ENCODE data around the gene TBC1D10A. TPM values are rescaled to one million over a fixed set of nuclear protein-coding genes. Genes with fewer than 3 reads are reported as not detected.

The TBC1D10A gene
- total RNA-seq, 2 experiments from 2014 or later = 20.5 to 21.1 TPM

DNA sequence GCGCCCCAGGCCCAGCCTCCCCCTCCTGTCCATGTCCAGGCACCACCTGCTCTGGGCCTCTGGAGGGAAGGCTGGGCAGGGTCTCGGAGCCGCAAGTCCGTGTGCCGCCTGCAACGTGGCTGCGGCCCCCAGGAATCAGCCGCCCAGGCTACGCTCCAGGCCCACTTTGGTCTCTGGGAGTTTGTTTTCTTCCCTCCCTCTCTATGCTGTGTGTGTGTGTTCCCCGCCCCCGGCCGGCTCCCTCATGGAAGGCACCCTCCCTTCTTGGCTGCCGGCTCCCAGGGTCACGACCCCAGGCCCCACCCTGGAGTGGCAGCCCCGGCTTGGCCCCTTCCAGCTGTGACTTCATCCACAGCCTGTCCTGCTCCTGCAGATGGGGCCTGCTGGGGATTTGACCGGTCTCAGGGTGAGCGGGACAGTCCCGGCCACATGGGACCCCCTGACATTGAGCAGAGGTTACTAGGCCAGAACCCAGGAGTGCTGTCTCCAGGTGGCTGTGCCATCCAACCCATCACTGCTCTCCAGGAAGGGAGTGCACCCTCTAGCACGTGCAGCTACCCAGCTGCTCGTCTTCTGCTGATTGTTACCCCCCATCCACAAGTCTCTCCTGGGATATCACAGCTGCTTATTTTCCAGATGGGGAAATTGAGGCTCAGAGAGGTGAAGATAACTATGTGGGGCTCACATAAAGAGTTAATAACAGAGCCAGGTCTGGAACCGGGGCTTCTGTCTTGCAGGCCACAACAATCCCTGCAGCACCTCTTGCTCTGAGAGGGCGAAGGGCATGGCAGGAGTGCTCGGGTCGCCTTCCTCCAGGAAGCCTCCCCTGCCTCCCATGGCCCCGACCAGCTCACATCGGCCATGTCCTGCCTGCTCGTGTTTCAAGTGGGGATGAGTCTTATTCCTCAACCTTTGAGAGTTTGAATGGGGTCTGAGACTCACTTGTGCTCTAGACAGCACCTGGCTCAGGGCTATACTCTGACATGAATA is 77.4 kb downstream of the TBC1D10A start:
- Mint-ChIP-seq H3K36me3 (ENCODE audit: low read depth) (peaks cover 22% of the 10 kb centered on the region), H3K4me1 (ENCODE audit: low read depth) (peaks cover 71% of the 10 kb centered on the region), H3K27me3 (peaks cover 1% of the 10 kb centered on the region), H3K27ac (peak overlapping the region; percentile 75), H3K4me3 (no peak overlapping the region), H3K9me3 (no peaks in the 10 kb centered on the region)
- DNase-seq = no peak
- no peak for ATAC-seq
- ChIA-PET CTCF (interaction anchor here (1.3 to 2.5 kb wide), 6 partner anchors 14 to 146 kb away, joined by 3 to 10 read pairs (median 4); partner anchors contain the start of gene RNF215), POLR2A (interaction anchor here (0.6 to 1.7 kb wide), 4 partner anchors 22 to 141 kb away, joined by 3 to 4 read pairs (median 4); no protein-coding TSS in a partner anchor)
- TF ChIP-seq, protein P1, sequence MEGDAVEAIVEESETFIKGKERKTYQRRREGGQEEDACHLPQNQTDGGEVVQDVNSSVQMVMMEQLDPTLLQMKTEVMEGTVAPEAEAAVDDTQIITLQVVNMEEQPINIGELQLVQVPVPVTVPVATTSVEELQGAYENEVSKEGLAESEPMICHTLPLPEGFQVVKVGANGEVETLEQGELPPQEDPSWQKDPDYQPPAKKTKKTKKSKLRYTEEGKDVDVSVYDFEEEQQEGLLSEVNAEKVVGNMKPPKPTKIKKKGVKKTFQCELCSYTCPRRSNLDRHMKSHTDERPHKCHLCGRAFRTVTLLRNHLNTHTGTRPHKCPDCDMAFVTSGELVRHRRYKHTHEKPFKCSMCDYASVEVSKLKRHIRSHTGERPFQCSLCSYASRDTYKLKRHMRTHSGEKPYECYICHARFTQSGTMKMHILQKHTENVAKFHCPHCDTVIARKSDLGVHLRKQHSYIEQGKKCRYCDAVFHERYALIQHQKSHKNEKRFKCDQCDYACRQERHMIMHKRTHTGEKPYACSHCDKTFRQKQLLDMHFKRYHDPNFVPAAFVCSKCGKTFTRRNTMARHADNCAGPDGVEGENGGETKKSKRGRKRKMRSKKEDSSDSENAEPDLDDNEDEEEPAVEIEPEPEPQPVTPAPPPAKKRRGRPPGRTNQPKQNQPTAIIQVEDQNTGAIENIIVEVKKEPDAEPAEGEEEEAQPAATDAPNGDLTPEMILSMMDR (IDR thresholded peaks at IDR 0.05) = no peak
- intact Hi-C loops (cut with micrococcal nuclease) = loop anchor here (5.0 kb wide), 1 partner anchor 72 kb away; no protein-coding TSS in a partner anchor

DNA sequence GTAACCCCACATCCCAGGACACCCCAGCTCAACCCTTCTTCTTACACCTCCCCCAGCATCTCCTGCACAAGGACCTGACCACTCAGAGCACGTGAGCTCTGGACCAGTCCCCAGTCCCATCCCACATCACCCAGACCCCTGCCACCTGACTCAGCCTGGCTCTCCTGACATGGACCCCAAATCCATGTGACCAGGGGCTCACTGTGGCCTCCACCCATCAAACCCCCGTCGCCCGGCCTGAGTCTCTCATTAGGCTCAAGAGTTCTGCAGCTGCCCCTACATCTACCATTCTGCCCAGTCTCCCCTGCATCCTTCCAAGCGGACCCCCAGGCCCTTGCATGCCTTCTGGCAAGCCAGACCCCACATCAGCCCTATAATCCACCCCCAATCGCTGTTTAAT is 78.3 kb downstream of the TBC1D10A start:
- ATAC-seq (no peak), DNase-seq (no peak)
- TF ChIP-seq, protein P1 (IDR thresholded peaks at IDR 0.05) = no peak
- H3K4me3 Mint-ChIP-seq = peak overlapping the region; percentile 24
- peak overlapping the region; percentile 52 for H3K27ac Mint-ChIP-seq
- intact Hi-C loops (cut with micrococcal nuclease) = loop anchor here (5.0 kb wide), 1 partner anchor 71 kb away; no protein-coding TSS in a partner anchor
- H3K27me3 Mint-ChIP-seq = peaks cover 1% of the 10 kb centered on the region
- CTCF ChIA-PET = interaction anchor here (1.6 kb wide), 1 partner anchor 140 kb away, joined by 5 read pairs; no protein-coding TSS in a partner anchor
- POLR2A ChIA-PET = no interaction called here
- H3K36me3 Mint-ChIP-seq (ENCODE audit: low read depth) = peaks cover 31% of the 10 kb centered on the region
- H3K4me1 Mint-ChIP-seq (ENCODE audit: low read depth) = peaks cover 77% of the 10 kb centered on the region
- H3K9me3 Mint-ChIP-seq = no peaks in the 10 kb centered on the region

DNA sequence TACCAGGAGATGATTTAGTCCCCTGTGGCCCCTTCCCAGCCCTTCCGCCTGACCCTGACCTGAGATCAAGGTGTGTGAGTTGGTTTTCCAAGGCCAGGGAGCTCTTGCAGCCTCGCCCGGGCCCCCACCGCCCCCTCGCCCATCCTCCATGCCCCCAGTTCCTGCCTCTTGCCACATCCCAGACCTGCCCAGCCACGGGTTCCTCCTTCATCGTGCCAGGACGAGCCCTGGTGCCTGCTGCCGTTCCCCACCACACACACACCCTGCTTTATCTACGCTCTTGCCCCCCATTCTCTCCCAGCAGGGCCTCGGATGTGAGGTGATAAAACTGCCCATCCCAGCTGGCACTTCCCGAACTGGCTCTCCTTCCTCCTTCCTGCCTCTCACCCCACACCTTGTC is 78.8 kb downstream of the TBC1D10A start:
- ChIA-PET POLR2A (no interaction called here), CTCF (interaction anchor here (1.6 kb wide), 1 partner anchor 140 kb away, joined by 5 read pairs; no protein-coding TSS in a partner anchor)
- H3K27me3 Mint-ChIP-seq = peaks cover 1% of the 10 kb centered on the region
- H3K36me3 Mint-ChIP-seq (ENCODE audit: low read depth) = peaks cover 36% of the 10 kb centered on the region
- peak overlapping the region; percentile 93 for H3K27ac Mint-ChIP-seq
- peaks cover 76% of the 10 kb centered on the region for H3K4me1 Mint-ChIP-seq (ENCODE audit: low read depth)
- intact Hi-C loops (cut with micrococcal nuclease) = loop anchor here (5.0 kb wide), 1 partner anchor 71 kb away; no protein-coding TSS in a partner anchor
- H3K9me3 Mint-ChIP-seq = no peaks in the 10 kb centered on the region
- TF ChIP-seq, protein P1 (IDR thresholded peaks at IDR 0.05) = no peak
- H3K4me3 Mint-ChIP-seq = peak overlapping the region; percentile 97
- DNase-seq = no peak
- ATAC-seq = no peak

DNA sequence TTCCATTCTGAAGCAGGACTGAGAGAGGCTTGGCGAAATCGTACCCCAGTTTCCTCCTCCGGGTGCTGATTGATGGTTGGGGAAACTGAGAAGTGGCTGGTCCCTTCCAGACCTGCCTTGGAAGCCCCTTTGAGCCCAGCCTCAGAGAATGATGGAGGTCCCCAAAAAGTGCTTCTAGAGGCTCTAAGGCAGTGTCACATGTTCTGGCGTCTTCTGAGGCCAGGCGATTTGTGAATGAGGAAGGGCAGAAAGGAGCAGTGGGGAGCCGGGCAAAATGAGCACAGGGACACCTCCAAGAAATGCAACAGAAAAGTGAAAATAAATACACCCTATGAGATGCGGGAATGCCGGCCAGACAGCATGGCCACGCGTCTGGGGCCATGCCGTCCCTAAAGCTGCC is 79.2 kb downstream of the TBC1D10A start:
- CTCF ChIA-PET = interaction anchor here (1.6 kb wide), 1 partner anchor 139 kb away, joined by 5 read pairs; no protein-coding TSS in a partner anchor
- intact Hi-C loops (cut with micrococcal nuclease) = loop anchor here (5.0 kb wide), 1 partner anchor 70 kb away; no protein-coding TSS in a partner anchor
- TF ChIP-seq, protein P1 (IDR thresholded peaks at IDR 0.05) = no peak
- Mint-ChIP-seq H3K27me3 (peaks cover 1% of the 10 kb centered on the region), H3K4me3 (peak overlapping the region; percentile 97), H3K9me3 (no peaks in the 10 kb centered on the region), H3K4me1 (ENCODE audit: low read depth) (peaks cover 75% of the 10 kb centered on the region), H3K27ac (peak overlapping the region; percentile 93), H3K36me3 (ENCODE audit: low read depth) (peaks cover 40% of the 10 kb centered on the region)
- ATAC-seq (no peak), DNase-seq (no peak)
- POLR2A ChIA-PET = no interaction called here
